Measurements from ENCODE around the gene RAB27A. TPM values are rescaled to one million over a fixed set of nuclear protein-coding genes. Genes with fewer than 3 reads are reported as not detected.
"Not testable (repeated sequence)": the region's sequence is repeated elsewhere in the genome, so short reads cannot be mapped to it uniquely, and the experiment has no call there.

Gene RAB27A
- polyA plus RNA-seq (ENCODE audit: insufficient read length in 12 of 12) = 10 to 100 TPM in 3 of 12 donors, 1 to 10 TPM in 8, not detected in 1; 4.7 to 15.7 (median 8.0) TPM
- long read RNA-seq, donor 1, partial matches to known transcripts = 0 of 10 reads
- long read RNA-seq, donor 1, other reads (novel, unspliced or antisense) = 6 of 10 reads
- long read RNA-seq, donor 2 = 0 reads
- long read RNA-seq, donor 3 = 0 reads
- long read RNA-seq, donor 4 = 0 reads
- long read RNA-seq, donor 5 = 0 reads
- long read RNA-seq, donor 6, partial matches to known transcripts = 0 of 1 reads
- long read RNA-seq, donor 6, other reads (novel, unspliced or antisense) = 0 of 1 reads
- long read RNA-seq, donor 7, partial matches to known transcripts = 0 of 1 reads
- long read RNA-seq, donor 7, other reads (novel, unspliced or antisense) = 0 of 1 reads
- long read RNA-seq, donor 8 = 0 reads
- long read RNA-seq, donor 9, partial matches to known transcripts = 0 of 1 reads
- long read RNA-seq, donor 9, other reads (novel, unspliced or antisense) = 0 of 1 reads
- long read RNA-seq, donor 10, partial matches to known transcripts = 0 of 1 reads
- long read RNA-seq, donor 10, other reads (novel, unspliced or antisense) = 0 of 1 reads
- long read RNA-seq, donor 11, partial matches to known transcripts = 0 of 1 reads
- long read RNA-seq, donor 11, other reads (novel, unspliced or antisense) = 0 of 1 reads

DNA sequence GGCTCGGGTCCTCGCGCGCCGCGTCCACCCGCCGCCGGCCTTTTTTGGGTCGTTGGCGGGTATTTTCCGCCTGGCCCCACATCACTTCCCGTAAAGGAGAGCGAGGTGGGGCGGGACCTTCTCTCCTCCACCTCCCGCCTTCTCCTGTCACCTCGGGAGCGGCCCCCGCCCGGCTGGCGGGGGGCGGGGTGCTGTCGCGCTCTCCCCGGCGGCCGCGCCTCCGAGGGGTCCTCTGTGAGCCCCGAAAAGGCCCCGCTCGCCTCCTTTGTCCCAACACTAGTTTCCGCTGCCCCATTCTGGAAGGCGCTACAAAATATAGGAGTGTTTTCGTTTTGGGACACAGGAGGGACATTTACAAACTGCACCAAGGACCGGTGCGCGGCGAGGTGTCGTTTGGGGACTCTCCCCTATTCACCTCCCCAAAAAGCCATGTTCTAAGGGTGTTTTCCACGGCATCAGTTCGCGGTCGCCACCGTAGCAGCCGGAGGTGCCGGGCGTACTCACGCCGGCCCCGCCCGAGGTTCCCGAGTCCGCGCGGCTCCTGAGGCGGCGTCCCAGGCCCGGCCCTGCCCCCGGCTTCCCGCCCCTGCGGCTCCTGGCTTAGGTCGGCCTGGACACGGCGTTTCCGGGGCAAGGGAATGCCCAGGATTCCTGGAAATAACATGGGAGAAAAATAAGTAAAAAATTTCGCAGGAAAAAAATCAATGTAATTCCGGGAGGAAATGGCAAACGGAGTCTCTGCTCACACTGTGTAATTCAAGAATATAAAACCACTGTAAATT is at the start of gene RAB27A:
RAB27A (minus strand) TSS at position 68 of the 782 bp plus-strand sequence. CDS start 54,879 bp downstream, outside the sequence.
- DNase-seq = peak; percentile 61

GRCh38 chr15:55337160-55337559 is 47.5 kb upstream of the RAB27A start:
- no peak for DNase-seq

DNA sequence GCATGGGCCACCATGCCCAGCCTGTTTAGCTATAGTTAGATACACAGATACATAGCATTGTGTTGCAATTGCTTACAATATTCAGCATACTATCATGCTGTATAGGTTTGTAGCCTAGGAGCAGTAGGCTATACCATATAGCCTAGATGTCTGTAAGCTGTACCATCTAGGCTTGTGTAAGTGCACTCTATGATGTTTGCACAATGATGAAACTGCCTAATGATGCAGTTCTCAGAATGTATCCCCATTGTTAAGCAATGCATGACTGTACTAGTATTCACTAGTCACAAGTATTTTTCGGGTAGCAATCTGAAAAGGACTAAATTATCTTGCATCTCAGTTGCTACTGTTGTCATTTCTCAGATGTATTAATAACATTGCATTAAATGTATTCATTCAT is 45.4 kb upstream of the RAB27A start:
- DNase-seq = no peak

- DNase-seq = no peak
Measured at GRCh38 chr15:55334371-55334770, 44.8 kb upstream of the RAB27A start.

- no peak for DNase-seq
Measured at GRCh38 chr15:55327387-55327786, 37.8 kb upstream of the RAB27A start.

DNA sequence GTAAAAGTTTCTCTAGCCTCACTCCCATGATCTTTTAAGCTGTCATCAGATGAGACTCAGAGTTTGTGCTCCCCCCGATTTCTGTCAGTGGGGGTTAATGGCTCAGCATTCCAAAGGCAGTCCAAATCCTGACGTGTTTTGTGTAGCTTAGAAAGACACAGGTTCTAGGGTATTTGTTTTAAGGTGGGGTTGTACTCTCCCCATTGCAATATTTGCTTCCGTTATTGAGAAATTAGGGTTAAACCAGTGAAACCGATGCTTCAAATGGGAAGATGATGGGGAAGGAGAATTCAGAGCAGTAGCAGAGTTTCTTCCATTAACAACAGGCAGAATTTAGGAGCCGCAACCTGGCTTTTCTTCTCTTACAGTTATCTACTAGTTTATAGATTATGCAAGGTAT is 32.9 kb upstream of the RAB27A start:
- no peak for DNase-seq

DNA sequence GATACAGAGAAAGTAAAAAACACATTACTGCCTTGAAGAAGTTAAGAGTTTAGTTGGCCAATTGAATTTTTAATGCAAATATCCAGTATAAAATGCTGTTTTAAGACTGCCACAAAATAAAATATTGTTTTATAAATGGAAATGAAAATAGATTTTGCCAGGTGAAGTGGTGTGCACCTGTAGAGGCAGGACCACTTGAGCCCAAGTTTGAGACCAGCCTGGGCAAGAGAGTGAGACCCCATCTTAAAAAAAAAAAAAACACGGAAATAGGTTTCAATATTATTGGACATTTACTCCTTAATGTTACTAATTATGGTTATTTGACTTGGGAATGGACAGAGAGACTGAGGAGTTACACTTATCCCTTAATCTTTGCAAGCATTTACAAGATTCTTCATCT is 31.4 kb upstream of the RAB27A start:
- DNase-seq = no peak

- DNase-seq = no peak
Measured at GRCh38 chr15:55320238-55320550, 30.6 kb upstream of the RAB27A start.

- peak; percentile 25 for DNase-seq
Measured at GRCh38 chr15:55319537-55320237, 30.1 kb upstream of the RAB27A start.

DNA sequence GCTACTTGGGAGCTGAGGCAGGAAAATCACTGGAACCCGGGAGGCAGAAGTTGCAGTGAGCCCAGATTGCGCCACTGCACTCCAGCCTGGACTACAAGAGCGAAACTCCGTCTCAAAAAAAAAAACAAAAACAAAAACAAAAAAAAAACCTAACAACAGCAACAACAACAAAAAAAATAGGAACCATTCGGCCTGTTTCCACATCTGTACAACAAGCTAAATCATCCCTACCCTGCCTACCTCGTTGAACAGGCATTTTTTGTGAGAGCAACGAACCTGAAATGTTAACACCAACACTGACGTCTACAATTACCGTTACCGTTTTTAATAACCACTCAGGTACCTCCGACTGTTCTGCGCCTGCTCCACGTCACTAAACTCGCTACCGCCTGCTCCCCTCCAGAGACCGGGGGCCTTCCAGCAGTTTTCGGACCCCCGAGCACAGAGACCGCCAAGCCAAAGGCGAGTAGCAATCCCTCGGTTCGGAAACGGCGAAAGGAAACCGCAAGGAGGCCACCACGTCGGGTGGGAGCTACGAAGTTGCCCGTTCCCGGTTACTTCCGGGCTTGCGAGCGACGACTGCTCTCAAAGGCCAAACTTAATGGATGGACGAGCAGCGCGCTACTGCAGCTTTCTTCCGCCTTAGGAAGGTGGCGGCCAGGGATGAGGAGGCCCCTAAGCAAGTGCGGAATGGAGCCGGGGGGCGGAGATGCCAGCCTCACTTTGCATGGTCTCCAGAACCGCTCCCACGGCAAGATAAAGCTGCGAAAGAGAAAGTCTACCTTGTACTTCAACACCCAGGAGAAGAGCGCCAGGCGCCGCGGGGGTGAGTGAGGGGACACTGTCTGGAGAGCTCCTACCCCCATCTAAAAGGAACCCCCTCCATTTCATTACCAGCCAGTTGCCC is 29.2 kb upstream of the RAB27A start, which contains the start of the genes PIGB and PIGBOS1:
PIGB (plus strand) TSS at position 635 of the 907 bp plus-strand sequence; CDS start at position 664, 29 bp downstream.
PIGBOS1 (minus strand) TSS at position 536 of the 907 bp plus-strand sequence. CDS start 1,331 bp downstream, outside the sequence.
- peak; percentile 91 for DNase-seq

- DNase-seq = not testable (repeated sequence)
Measured at GRCh38 chr15:55302801-55303200, 13.2 kb upstream of the RAB27A start.

GRCh38 chr15:55297315-55297714 is 7.7 kb upstream of the RAB27A start:
- no peak for DNase-seq

DNA sequence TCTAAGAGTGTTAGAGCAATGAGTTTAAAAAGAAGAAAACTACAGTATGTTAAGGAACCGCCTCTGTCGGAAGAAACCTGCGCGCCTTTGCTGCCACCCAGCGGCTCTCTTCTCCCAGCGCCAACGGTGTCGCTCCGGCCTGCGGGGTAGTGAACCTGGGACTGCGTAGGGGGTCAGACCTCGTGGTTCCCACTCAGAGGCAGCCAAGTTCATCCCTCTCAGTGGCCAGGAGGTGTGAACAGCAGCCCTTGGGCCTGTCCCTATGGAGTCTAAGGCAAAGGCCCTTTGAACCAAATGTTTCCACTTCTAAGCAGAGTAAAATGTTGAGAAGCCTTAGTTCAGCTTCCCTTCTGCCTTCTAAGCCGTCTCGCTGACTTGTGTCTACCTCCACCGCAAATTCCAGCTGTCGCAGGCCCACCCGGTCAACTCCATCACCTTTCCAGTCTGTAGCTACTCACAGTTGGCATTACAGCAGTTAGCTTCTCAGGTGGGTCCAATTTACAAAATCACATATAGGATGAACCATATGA is 980 bp upstream of the RAB27A start:
- DNase-seq = peak; percentile 81

DNA sequence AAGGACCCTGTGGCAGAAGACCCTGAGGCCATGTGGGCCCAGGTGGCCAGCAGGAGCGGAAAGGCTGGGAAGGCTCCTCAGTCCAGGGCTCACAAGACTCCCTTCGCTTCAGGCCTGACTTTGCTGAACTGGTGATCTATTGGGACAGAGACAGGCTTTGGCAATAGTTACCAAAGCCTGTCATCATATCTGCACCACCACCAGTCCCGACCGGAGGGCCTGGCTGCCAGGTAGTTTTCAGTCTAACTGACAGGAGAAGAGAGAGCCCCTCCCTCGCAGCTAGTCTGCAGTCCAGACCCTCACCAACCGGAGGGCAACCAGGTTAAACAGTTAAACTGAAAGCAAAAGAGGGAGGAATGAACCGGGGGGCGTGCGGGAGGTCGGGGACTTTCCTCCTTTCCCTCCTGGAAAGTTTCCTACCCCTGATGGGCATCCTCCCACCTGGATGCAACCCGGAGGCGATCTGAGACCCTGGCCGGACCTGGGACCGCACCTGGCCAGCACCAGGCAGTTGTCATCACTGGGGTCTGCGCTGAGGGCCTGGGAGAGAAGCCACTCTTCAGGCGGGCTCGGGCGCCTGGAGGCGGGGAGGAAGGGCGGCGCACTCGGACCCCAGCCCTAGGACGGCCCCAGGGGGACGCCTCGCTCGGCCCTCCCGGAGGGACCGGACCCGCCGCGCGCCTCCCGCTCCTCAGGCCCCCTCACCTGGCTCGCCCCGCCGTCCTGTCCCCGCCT is 435 bp downstream of the RAB27A start:
- peak; percentile 32 for DNase-seq

- no peak for DNase-seq
Measured at GRCh38 chr15:55288006-55288717, 1.5 kb downstream of the RAB27A start.

GRCh38 chr15:55286442-55287189 is 3.0 kb downstream of the RAB27A start:
- DNase-seq = not testable (repeated sequence)

- DNase-seq = no peak
Measured at GRCh38 chr15:55284426-55284825, 5.2 kb downstream of the RAB27A start.

Measured in muscle of arm (tissue), 14 donors.